Parathyroid adenoma (tissue), 2 donors: ENCODE measurements around the gene ZNF18.

ENCODE experiments used
- H2AFZ ChIP-seq: fragments of 300-600 bp; sonication (generic); one replicate; pipeline ENCODE4 v1.7.0; 2017; ENCODE audit warnings: antibody characterized with exemption, mild to moderate bottlenecking
- H3K27ac ChIP-seq: fragments of 300-600 bp; sonication (generic); one replicate; pipeline ENCODE4 v1.7.0; 2017
- H3K27me3 ChIP-seq: fragments of 300-600 bp; sonication (generic); one replicate; pipeline ENCODE4 v1.7.0; 2017; ENCODE audit warnings: low read length; ENCODE audit not compliant: control insufficient read depth, insufficient read depth
- H3K36me3 ChIP-seq: fragments of 300-600 bp; sonication (generic); one replicate; pipeline ENCODE4 v1.7.0; 2017; ENCODE audit warnings: low read length; ENCODE audit not compliant: control insufficient read depth, insufficient read depth
- H3K4me1 ChIP-seq: fragments of 300-600 bp; sonication (generic); one replicate; pipeline ENCODE4 v1.7.0; 2017; ENCODE audit warnings: control low read depth
- H3K4me2 ChIP-seq: fragments of 300-600 bp; sonication (generic); one replicate; pipeline ENCODE4 v1.7.0; 2017; ENCODE audit warnings: low read length
- H3K4me3 ChIP-seq: fragments of 300-600 bp; sonication (generic); one replicate; pipeline ENCODE4 v1.7.0; 2017; ENCODE audit warnings: low read depth, low read length
- H3K79me2 ChIP-seq: fragments of 300-600 bp; sonication (generic); one replicate; pipeline ENCODE4 v1.7.0; 2017; ENCODE audit warnings: control low read depth
- H3K9ac ChIP-seq: fragments of 300-600 bp; sonication (generic); one replicate; pipeline ENCODE4 v1.7.0; 2017; ENCODE audit warnings: mild to moderate bottlenecking
- H3K9me3 ChIP-seq: fragments of 300-600 bp; sonication (generic); one replicate; pipeline ENCODE4 v1.7.0; 2017; ENCODE audit warnings: low read length; ENCODE audit not compliant: control insufficient read depth
- CTCF ChIP-seq: fragments of 300-600 bp; sonication (generic); IDR thresholded peaks from one replicate; pipeline ENCODE4 v1.7.0; 2017; ENCODE audit warnings: antibody characterized with exemption, mild to moderate bottlenecking
- donor health status: primary hyperparathyroidism.

ZNF18 gene

GRCh38 chr17:12037970-12038369 is 40.7 kb upstream of the ZNF18 start:
- Histone ChIP-seq H3K4me3 (no peak overlapping the region), H3K9me3 (no peaks in the 10 kb centered on the region), H3K4me1 (peaks cover 9% of the 10 kb centered on the region), H2AFZ (no peak overlapping the region), H3K27ac (no peak overlapping the region), H3K9ac (no peak overlapping the region), H3K36me3 (no peaks in the 10 kb centered on the region), H3K27me3 (no peaks in the 10 kb centered on the region), H3K4me2 (no peak overlapping the region), H3K79me2 (peaks cover 37% of the 10 kb centered on the region)
- no peak for TF ChIP-seq CTCF

GRCh38 chr17:12035673-12036072 is 38.4 kb upstream of the ZNF18 start:
- TF ChIP-seq CTCF = no peak
- Histone ChIP-seq H3K4me2 (no peak overlapping the region), H3K4me3 (no peak overlapping the region), H3K36me3 (no peaks in the 10 kb centered on the region), H3K79me2 (peaks cover 31% of the 10 kb centered on the region), H3K9ac (no peak overlapping the region), H2AFZ (no peak overlapping the region), H3K9me3 (no peaks in the 10 kb centered on the region), H3K27ac (no peak overlapping the region), H3K27me3 (no peaks in the 10 kb centered on the region), H3K4me1 (peaks cover 15% of the 10 kb centered on the region)

GRCh38 chr17:12034538-12034937 is 37.3 kb upstream of the ZNF18 start:
- H3K27ac ChIP-seq = no peak overlapping the region
- TF ChIP-seq CTCF = no peak
- no peaks in the 10 kb centered on the region for H3K9me3 ChIP-seq

GRCh38 chr17:12028611-12029010 is 31.3 kb upstream of the ZNF18 start:
- TF ChIP-seq CTCF = no peak
- no peaks in the 10 kb centered on the region for H3K27me3 ChIP-seq
- H3K9me3 ChIP-seq = no peaks in the 10 kb centered on the region
- H3K4me1 ChIP-seq = peaks cover 13% of the 10 kb centered on the region
- H2AFZ ChIP-seq = no peak overlapping the region
- no peak overlapping the region for H3K27ac ChIP-seq
- no peak overlapping the region for H3K4me3 ChIP-seq
- no peak overlapping the region for H3K9ac ChIP-seq
- H3K79me2 ChIP-seq = peaks cover 43% of the 10 kb centered on the region
- no peak overlapping the region for H3K4me2 ChIP-seq
- H3K36me3 ChIP-seq = no peaks in the 10 kb centered on the region

More at GRCh38 chr17:12034538-12034937, 37.3 kb upstream of the ZNF18 start:
- no peak overlapping the region for H3K9ac ChIP-seq
- H2AFZ ChIP-seq = no peak overlapping the region
- H3K4me1 ChIP-seq = peaks cover 8% of the 10 kb centered on the region
- H3K36me3 ChIP-seq = no peaks in the 10 kb centered on the region
- H3K27me3 ChIP-seq = no peaks in the 10 kb centered on the region
- H3K4me3 ChIP-seq = no peak overlapping the region
- no peak overlapping the region for H3K4me2 ChIP-seq
- H3K79me2 ChIP-seq = peaks cover 28% of the 10 kb centered on the region

GRCh38 chr17:12027658-12028057 is 30.4 kb upstream of the ZNF18 start:
- peaks cover 53% of the 10 kb centered on the region for H3K79me2 ChIP-seq
- no peak for TF ChIP-seq CTCF
- peaks cover 15% of the 10 kb centered on the region for H3K4me1 ChIP-seq
- no peaks in the 10 kb centered on the region for H3K36me3 ChIP-seq
- H3K9me3 ChIP-seq = no peaks in the 10 kb centered on the region
- no peak overlapping the region for H2AFZ ChIP-seq
- H3K9ac ChIP-seq = no peak overlapping the region
- no peak overlapping the region for H3K4me3 ChIP-seq
- H3K4me2 ChIP-seq = no peak overlapping the region
- no peak overlapping the region for H3K27ac ChIP-seq
- H3K27me3 ChIP-seq = no peaks in the 10 kb centered on the region
